Activated CD8-positive, alpha-beta memory T cell treated with anti-CD3 and anti-CD28 coated beads for 24 hours (primary cell): Measurements from ENCODE around the gene CDC42BPA.

ENCODE experiments used
- DNase-seq: peaks from one replicate; pipeline ENCODE4 v3.0.0-alpha.2; 2020

Gene CDC42BPA

DNA sequence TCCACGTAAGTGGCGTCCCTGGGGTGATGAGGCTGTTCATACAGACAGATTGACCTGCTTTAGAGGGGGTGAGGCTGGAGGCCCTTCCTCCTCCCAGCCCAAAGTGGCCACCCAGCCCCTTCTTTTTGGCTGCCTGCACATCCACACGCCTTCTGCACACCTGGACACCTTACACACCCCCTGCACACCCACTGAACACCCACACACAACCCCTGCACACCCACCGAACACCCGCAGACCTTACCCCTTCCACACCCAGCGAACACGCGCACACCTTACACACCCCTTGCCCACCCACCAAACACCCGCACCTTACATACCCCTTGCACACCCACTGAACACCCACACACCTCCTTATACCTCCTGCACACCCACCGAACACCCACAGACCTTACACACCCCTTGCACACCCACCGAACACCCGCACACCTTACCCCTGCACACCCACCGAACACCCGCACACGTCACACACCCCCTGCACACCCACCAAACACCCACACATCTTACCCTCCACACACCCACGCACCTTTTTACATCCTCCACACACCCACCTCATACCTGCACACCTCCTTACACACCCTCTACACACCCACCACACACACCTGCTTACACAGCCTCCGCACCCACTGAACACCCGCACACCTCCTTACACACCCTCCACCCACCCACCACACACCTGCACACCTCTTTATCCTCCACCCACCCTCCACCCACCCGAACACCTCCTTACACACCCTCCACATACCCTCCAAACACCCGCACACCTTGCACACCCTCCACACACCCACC is 340.5 kb downstream of the CDC42BPA start:
- DNase-seq = no peak

DNA sequence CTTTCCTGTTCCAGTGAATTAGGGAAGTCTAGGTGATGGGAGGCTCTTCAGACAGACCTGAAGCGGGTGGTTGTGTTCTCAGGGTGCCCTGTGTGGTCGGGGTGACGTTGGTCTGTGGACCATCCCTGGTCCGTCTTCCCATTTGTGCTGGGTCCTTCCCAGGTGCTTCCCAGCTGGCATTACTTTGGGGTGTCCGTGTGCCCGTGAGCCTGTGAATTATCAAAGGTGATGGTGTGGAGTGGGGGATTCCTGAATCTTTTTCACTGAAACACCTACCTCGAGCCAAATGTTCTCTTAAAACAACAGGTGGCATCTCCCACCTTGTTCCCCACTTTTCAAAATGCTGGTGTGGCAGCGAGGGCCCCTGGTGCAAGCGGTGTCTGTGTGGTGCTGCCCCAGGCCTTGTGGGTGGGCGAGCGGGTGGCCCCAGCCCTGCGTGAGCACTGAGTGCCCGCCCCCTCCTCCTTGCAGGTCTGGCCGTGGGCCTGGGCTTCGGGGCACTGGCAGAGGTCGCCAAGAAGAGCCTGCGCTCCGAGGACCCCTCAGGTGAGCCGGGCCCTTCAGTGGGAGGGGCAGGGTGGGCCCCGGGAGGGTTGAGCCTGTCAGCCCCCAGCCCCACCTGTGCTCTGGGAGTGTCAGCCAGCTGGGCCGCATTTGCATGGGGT is 341.2 kb downstream of the CDC42BPA start:
- DNase-seq = no peak

GRCh38 chr1:226976276-226976977 is 341.9 kb downstream of the CDC42BPA start:
- no peak for DNase-seq

GRCh38 chr1:226975259-226976250 is 342.7 kb downstream of the CDC42BPA start:
- DNase-seq = no peak

- DNase-seq = no peak
These were observed 343.6 kb downstream of the CDC42BPA start for GRCh38 chr1:226974544-226975258.

DNA sequence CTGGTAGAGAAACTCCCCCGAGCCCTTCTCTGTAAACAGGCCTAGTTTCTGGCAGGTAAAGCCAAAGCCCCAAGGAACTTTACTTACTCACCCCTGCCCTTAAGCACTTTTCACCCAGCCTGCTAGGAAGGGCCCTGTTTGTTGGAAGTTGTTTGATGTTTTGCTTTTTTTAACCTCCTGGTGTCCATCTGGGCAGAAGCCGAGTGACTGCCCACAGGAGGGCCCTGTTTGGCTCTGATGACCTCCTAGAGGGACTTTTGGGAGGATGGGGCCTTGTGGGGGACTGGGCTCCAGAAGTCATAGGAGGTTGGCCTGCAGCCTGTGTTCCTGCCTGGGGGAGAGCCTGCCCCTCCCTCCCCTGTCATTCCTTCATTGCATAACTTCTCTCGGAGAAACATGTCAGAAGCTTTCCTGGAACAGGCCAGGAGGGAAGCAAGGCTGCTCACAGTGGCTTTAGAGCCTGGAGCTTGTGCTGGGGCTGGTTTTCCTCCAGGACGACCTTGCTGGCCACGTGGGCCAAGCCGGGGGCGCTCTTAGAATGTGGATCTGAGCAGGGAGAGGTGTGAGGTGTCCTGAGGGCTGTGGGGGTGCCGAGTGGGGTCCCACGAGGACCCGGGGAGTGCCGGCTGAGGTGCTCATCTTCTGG is 344.3 kb downstream of the CDC42BPA start:
- no peak for DNase-seq

DNA sequence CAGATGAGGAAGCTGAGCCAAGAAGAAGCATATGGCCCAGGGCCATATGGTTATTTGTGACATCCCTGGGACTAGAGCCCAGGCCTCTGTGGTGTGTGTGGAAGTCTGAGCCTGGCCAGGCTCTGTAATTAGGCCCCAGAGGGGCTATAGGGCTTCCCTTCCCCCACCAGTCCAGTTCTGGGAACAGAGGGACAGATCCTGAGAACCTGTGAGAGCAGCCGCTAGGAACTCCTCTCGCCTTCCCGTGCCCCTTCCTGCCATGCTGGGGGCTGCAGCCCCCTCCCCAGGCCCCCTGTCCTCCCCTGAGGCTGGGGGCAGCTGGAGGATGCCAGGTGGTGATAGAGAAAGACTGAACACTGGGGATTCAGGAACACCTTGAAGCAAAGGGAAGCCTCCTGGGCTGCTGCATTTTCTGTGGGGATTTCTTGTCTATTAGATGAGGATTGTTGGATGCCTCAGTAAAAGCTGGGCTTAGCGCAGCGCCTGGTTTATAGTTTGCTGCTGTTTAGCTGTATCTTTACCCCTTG is 344.9 kb downstream of the CDC42BPA start:
- no peak for DNase-seq

GRCh38 chr1:226972931-226973330 is 345.4 kb downstream of the CDC42BPA start:
- no peak for DNase-seq

- DNase-seq = no peak
These were observed 346.5 kb downstream of the CDC42BPA start for GRCh38 chr1:226971765-226972164.

DNA sequence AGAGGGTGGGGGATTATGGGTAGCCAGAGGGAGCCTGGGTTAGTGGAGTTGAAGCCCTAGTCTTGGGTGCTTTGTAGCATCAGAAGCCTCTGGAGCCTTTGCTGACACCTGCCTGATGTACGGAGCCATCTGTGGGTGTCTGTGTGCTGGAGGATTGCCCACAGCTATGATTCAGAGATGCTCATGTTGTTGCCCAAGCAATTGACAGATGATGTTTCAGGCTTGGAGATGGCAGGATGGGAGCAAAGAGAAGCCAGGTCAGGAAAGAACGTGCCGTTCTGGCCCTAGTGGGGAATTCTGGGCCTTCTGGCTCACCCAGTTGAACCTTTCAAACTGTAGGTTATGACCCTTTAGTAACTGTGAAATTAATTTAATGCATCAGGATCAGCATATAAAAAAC is 350.6 kb downstream of the CDC42BPA start:
- DNase-seq = no peak

- no peak for DNase-seq
These were observed 351.6 kb downstream of the CDC42BPA start for GRCh38 chr1:226966683-226967082.

- DNase-seq = no peak
These were observed 352.5 kb downstream of the CDC42BPA start for GRCh38 chr1:226965581-226966440.

GRCh38 chr1:226964611-226965486 is 353.4 kb downstream of the CDC42BPA start:
- DNase-seq = no peak

- DNase-seq = no peak
These were observed 354.2 kb downstream of the CDC42BPA start for GRCh38 chr1:226964068-226964425.

GRCh38 chr1:226962421-226963391 is 355.6 kb downstream of the CDC42BPA start:
- DNase-seq = no peak

- no peak for DNase-seq
These were observed 357.1 kb downstream of the CDC42BPA start for GRCh38 chr1:226960944-226961765.

DNA sequence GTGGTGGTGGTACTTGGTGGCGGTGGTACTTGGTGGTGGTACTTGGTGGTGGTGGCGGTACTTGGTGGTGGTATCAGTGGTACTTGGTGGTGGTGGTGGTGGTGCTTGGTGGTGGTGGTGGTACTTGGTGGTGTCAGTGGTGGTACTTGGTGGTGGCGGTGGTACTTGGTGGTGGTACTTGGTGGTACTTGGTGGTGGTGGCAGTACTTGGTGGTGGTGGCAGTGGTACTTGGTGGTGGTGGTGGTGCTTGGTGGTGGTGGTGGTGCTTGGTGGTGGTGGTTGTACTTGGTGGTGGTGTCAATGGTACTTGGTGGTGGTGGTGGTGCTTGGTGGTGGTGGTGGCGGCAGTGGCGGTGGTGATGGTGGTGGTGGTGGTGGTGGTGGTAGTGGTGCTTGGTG is 358.0 kb downstream of the CDC42BPA start:
- no peak for DNase-seq
